Breast epithelium (tissue), 4 donors: ENCODE data around the gene PNPLA7. TPM values are rescaled to one million over a fixed set of nuclear protein-coding genes. Genes with fewer than 3 reads are reported as not detected.
A peak's percentile ranks its signal among the peaks of the same experiment; 100 is the strongest.

Experiments used
- DNase-seq, 2 donors: peaks; one replicate each; pipeline ENCODE4 v3.0.0-alpha.2; 2019; ENCODE audit warnings: low spot score in 2 of 2
- H3K27ac ChIP-seq, 2 donors: fragments of 200-600 bp; sonication (generic) in 1 of 2; one replicate each; pipeline ENCODE4 v1.5.1; 2016 to 2019; ENCODE audit warnings: mild to moderate bottlenecking in 1 of 2
- H3K27me3 ChIP-seq, 2 donors: fragments of 200-600 bp; sonication (generic) in 1 of 2; one replicate each; pipeline versions ENCODE4 v1.5.1 to v1.6.0; 2017 to 2019; ENCODE audit warnings: control low read depth in 1 of 2, mild to moderate bottlenecking in 1 of 2
- H3K36me3 ChIP-seq: fragments of 200-600 bp; one replicate; pipeline ENCODE4 v1.5.1; 2019
- H3K4me1 ChIP-seq, 2 donors: fragments of 200-600 bp; sonication (generic); one replicate each; pipeline ENCODE4 v1.5.1; 2016 to 2019; ENCODE audit warnings: control low read depth in 1 of 2
- H3K4me3 ChIP-seq, 3 donors: fragments of 200-600 bp; sonication (generic); 1 replicate in 2 of 3; 2 replicates in 1 of 3; pipeline ENCODE4 v1.5.1; 2016 to 2019; ENCODE audit warnings: mild to moderate bottlenecking in 3 of 3, moderate library complexity in 2 of 3
- H3K9me3 ChIP-seq, 2 donors: fragments of 200-600 bp; sonication (generic) in 1 of 2; one replicate each; pipeline ENCODE4 v1.5.1; 2016 to 2019; ENCODE audit warnings: control low read depth in 1 of 2
- POLR2A ChIP-seq: fragments of 450-650 bp; IDR thresholded peaks from one replicate; pipeline ENCODE4 v1.6.1; 2016; ENCODE audit warnings: antibody characterized with exemption, mild to moderate bottlenecking, moderate library complexity
- POLR2AphosphoS5 ChIP-seq, 3 donors: sonication (generic); formaldehyde crosslinking; IDR thresholded peaks; one replicate each; pipeline ENCODE4 v1.6.1; 2017; ENCODE audit warnings: antibody characterized with exemption in 3 of 3
- intact Hi-C: fragments of 100-400 bp; cut with DNase I; formaldehyde crosslinking; loops from one replicate; pipeline ENCODE4 v1.15.1; 2023; ENCODE audit warnings: low total_unique reads
- total RNA-seq, 3 donors: library from RNA; depleted of rRNA; stranded (reverse); fragments of >200 nt; gene quantifications; one replicate each; pipeline ENCODE4 v1.1.0, GENCODE V29; 2016
- TF ChIP-seq, protein P1 (sequence below), 3 donors: fragments of 450-650 bp; IDR thresholded peaks; one replicate each; pipeline ENCODE4 v1.5.1; 2016 to 2017; ENCODE audit warnings: antibody characterized with exemption in 3 of 3, mild to moderate bottlenecking in 3 of 3, moderate library complexity in 3 of 3

The PNPLA7 gene
- total RNA-seq, 3 donors from 2014 or later = 17.3 to 18.7 (median 17.7) TPM

DNA sequence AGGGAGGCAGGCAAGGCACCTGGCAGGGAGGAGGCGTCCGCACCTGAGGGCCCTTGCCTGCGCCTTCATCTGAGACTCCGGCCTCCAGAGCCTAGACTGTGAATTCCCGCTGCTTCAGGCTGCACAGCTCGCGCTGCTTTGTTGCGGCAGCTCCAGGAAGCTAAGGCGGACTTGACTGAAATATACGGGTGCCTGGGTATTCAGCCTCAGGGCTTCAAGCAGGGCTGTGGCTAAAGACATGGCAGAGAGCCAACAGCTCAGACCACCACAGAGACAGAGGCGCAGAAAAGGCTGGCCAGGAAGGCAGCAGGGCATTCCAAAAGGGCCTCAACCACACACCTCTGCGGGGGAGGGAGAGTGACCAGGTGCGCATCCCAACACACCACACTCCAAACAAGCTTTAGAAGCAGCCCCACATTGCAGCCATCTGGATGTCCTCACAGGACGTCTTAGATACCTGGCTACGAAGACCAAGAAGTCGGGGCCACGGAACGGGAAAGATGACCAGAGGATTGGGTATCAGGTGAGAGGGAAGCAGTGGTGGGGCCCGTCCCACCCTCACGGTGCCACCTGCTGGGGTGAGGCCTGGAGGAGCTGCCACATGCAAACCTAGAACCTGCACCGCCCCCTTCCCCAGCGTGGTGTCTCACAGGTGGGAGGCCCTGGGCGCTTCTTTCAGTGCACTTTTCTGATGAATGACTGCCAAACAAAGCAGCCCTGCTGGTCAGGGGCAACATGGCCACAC, 30.2 kb upstream of the PNPLA7 start:
- no peak overlapping the region for H3K4me3 ChIP-seq
- no peaks in the 10 kb centered on the region for H3K9me3 ChIP-seq
- H3K36me3 ChIP-seq = no peaks in the 10 kb centered on the region
- H3K27ac ChIP-seq = no peak overlapping the region
- intact Hi-C loops = no loop called here
- TF ChIP-seq, protein P1, sequence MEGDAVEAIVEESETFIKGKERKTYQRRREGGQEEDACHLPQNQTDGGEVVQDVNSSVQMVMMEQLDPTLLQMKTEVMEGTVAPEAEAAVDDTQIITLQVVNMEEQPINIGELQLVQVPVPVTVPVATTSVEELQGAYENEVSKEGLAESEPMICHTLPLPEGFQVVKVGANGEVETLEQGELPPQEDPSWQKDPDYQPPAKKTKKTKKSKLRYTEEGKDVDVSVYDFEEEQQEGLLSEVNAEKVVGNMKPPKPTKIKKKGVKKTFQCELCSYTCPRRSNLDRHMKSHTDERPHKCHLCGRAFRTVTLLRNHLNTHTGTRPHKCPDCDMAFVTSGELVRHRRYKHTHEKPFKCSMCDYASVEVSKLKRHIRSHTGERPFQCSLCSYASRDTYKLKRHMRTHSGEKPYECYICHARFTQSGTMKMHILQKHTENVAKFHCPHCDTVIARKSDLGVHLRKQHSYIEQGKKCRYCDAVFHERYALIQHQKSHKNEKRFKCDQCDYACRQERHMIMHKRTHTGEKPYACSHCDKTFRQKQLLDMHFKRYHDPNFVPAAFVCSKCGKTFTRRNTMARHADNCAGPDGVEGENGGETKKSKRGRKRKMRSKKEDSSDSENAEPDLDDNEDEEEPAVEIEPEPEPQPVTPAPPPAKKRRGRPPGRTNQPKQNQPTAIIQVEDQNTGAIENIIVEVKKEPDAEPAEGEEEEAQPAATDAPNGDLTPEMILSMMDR (IDR thresholded peaks at IDR 0.05) = no peak
- no peak for TF ChIP-seq POLR2AphosphoS5 (IDR thresholded peaks at IDR 0.05)
- TF ChIP-seq POLR2A = no peak
- H3K27me3 ChIP-seq = no peaks in the 10 kb centered on the region
- peaks cover 8% of the 10 kb centered on the region in 2 donors for H3K4me1 ChIP-seq
- no peak for DNase-seq

DNA sequence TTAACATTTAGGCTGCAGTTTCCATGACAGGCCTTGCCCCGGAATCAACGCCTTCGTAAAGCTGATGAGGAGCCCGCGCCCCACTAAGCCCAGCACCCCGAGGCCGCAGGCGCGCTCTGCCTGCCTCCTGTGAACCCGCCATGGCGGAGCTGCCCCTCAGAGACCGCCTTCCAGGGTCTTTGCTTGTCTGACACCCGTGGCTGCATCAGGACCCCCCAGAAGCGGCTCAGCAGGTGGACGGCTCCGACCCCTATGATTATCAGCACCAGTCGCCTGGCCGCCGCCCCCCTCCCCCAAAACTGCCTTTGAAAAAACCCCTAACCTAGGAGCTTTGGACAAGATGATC, 29.0 kb upstream of the PNPLA7 start:
- DNase-seq = no peak
- H3K4me3 ChIP-seq = peak overlapping the region; percentile 66 to 96 (median 78)
- H3K27ac ChIP-seq = peak overlapping the region; percentile 70 to 78
- TF ChIP-seq POLR2AphosphoS5 (IDR thresholded peaks at IDR 0.05) (no peak), POLR2A (no peak)
- TF ChIP-seq, protein P1 (IDR thresholded peaks at IDR 0.05) = no peak
- no peaks in the 10 kb centered on the region for H3K9me3 ChIP-seq
- no peaks in the 10 kb centered on the region for H3K36me3 ChIP-seq
- H3K4me1 ChIP-seq = peaks cover 8% of the 10 kb centered on the region in 2 donors
- intact Hi-C loops = no loop called here
- H3K27me3 ChIP-seq = no peaks in the 10 kb centered on the region

DNA sequence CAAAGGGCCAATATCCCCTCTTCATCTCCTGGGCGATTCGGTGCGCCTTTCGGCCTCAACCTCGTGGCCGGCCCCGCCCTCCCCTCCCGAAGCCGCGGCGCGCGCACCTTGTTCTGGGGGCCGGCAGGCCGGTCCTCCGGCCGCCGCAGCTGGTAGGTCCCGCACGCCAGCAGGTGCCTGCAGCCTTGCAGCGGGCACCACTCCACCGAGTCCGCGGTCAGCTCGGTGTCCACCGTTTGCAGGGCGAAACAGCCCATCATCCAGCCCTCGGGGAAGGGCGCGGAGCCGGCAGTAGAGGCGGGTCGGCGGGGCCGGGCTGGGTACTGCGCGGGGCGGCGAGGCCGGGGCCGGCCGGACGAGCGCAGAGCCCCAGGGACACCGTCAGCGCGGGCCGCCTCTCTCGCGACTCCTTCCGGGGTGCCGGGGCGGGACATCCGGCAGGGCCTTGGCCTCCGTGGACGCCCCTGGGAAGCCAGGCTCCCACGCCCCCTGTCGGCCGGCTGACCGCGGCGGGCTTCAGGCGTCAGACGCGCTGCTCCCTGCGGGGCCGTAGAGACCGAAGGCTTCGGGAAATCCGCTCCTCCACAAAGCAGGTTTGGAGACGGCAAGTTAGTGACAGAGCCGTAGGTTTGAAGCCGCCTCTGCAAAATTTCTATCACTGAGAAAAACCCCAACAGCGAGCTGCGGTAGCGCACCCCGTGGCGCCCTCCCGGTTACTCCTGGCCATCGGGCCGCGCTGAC, 28.5 kb upstream of the PNPLA7 start, which contains the start of gene DPH7:
Gene DPH7 (minus strand): TSS at position 408 of the 741 bp plus-strand sequence. CDS start 148 bp downstream, at position 260.
- Histone ChIP-seq H3K4me1 (peaks cover 8% of the 10 kb centered on the region in 2 donors), H3K4me3 (peak within 1 kb of the TSS; percentile 66 to 96 (median 78)), H3K27ac (peak within 1 kb of the TSS; percentile 70 to 78), H3K27me3 (no peaks in the 10 kb centered on the region), H3K9me3 (no peaks in the 10 kb centered on the region), H3K36me3 (no peaks in the 10 kb centered on the region)
- DNase-seq = peak; percentile 86 to 94
- TF ChIP-seq POLR2A = no peak
- TF ChIP-seq, protein P1 (IDR thresholded peaks at IDR 0.05) = peak; percentile 77 to 89 (median 80)
- peak; percentile 51 to 72 (median 66) for TF ChIP-seq POLR2AphosphoS5 (IDR thresholded peaks at IDR 0.05)
- intact Hi-C loops = no loop called here

DNA sequence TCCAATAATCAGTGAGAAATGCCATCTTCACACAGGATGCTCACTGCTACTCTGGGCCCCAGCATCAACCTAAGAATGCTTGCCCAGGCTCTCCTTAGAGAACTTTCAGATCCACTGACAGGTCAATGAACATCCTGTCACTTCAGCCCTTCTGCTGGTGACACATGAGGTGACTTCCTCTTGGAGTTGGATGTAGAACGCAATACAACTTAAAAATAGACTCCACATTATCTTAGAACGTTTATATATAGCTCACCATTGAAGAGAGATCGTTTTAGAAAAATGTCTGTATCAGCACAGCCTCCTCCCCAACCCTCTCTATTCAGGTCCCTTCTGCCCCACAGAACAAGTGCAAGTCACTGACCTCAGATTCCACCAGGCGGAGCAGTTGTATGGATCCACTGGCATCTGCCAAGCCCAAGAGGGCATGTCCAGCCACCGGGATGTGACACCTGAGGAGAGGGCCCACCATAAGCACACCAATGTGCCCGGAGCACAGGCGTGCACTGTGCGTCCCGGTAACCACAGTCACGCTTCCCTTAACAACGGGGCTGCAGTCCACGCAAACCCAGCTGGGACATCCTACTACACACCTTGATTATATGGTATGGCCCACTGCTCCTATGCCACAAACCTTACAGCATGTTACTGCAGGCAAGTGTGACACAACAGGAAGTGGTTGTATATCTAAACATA, 25.7 kb upstream of the PNPLA7 start:
- no peak for DNase-seq
- Histone ChIP-seq H3K4me3 (no peak overlapping the region), H3K27ac (no peak overlapping the region), H3K27me3 (no peaks in the 10 kb centered on the region), H3K9me3 (no peaks in the 10 kb centered on the region), H3K36me3 (no peaks in the 10 kb centered on the region), H3K4me1 (peaks cover 8% of the 10 kb centered on the region in 2 donors)
- TF ChIP-seq, protein P1 (IDR thresholded peaks at IDR 0.05) = no peak
- TF ChIP-seq POLR2AphosphoS5 (IDR thresholded peaks at IDR 0.05) (no peak), POLR2A (no peak)
- intact Hi-C loops = no loop called here
